Activated naive CD8-positive, alpha-beta T cell (primary cell): ENCODE measurements around the gene TIMM44.

Experiments
- H3K27ac Mint-ChIP-seq: one replicate; pipeline ENCODE4 v1.8.0; 2021; ENCODE audit warnings: mixed read lengths
- H3K27me3 Mint-ChIP-seq: one replicate; pipeline ENCODE4 v1.8.0; 2021; ENCODE audit warnings: mixed read lengths
- H3K36me3 Mint-ChIP-seq: one replicate; pipeline ENCODE4 v1.8.0; 2021; ENCODE audit warnings: mixed read lengths
- H3K4me1 Mint-ChIP-seq: one replicate; pipeline ENCODE4 v1.8.0; 2021; ENCODE audit warnings: low read depth, mixed read lengths
- H3K4me3 Mint-ChIP-seq: one replicate; pipeline ENCODE4 v1.8.0; 2021; ENCODE audit warnings: mild to moderate bottlenecking, mixed read lengths
- H3K9me3 Mint-ChIP-seq: one replicate; pipeline ENCODE4 v1.8.0; 2021; ENCODE audit warnings: low read depth, mixed read lengths

The TIMM44 gene

DNA sequence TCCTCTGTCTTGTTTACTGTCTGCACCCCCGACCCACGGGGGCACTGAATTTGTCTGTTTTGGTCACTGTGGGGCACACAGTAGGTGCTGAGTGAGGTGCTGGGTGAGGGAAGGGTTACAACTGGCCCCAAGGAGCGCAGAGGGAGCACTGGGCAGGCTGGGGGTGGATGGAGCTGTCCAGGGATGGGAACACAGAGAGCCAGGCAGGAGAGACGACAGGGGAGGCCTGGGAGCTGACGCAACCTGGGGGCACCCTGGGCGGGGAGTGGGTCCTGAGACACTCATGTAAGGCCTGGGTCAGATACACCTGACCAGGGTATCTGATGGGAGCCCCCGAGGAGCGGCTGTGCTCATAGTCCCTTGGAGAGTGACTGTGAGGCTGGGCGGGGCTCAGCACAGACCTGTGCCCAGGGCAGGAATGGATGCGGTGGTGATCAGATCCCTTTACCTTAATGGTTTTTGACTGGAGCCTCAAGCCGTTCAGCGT lies 37.2 kb upstream of the TIMM44 start:
- Mint-ChIP-seq H3K4me3 (no peak overlapping the region), H3K27me3 (no peaks in the 10 kb centered on the region), H3K9me3 (no peaks in the 10 kb centered on the region), H3K36me3 (no peaks in the 10 kb centered on the region), H3K4me1 (no peaks in the 10 kb centered on the region), H3K27ac (no peak overlapping the region)

DNA sequence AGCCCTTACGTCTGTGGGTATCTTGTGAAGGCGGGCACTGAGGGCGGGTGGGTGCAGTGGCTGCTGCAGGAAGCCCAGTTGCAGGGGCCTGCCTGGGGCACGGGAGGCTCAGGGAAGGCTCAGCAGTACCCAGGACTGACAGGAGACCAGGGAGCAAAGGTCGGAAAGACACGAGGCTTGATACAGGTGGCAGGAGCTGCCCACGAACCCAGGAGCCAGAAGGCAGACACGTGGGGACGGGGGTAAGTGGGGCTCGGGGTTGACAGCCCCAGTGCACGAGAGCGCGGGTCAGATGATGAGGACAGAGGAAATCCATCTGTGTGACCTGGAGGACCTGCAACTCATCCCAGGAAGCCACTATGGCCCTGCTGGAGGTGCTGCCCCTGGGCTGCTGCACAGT lies 36.7 kb upstream of the TIMM44 start:
- Mint-ChIP-seq H3K27ac (no peak overlapping the region), H3K4me3 (no peak overlapping the region), H3K27me3 (no peaks in the 10 kb centered on the region), H3K9me3 (no peaks in the 10 kb centered on the region), H3K36me3 (no peaks in the 10 kb centered on the region), H3K4me1 (no peaks in the 10 kb centered on the region)

DNA sequence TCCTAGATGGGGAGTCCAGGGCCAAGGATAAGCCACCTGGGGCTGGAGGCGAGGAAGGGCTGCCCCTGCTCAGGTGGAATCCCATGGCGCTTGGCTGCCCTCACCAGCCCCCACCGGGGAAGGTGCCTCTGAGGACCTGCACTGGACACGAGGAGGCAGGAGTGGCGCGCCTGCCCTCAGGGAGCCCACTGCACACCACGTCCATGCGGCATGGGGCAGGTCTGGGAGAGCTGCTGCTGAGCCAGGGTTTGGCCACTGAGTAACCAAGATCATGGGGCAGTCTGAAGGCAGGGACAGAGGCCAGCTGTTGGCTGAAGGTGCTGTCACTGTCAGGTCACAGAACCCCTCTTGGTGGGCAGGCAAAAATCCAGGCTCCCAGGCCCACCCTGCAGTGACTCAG lies 36.1 kb upstream of the TIMM44 start:
- H3K36me3 Mint-ChIP-seq, result no peaks in the 10 kb centered on the region
- H3K4me1 Mint-ChIP-seq, result no peaks in the 10 kb centered on the region
- no peaks in the 10 kb centered on the region for H3K27me3 Mint-ChIP-seq
- no peaks in the 10 kb centered on the region for H3K9me3 Mint-ChIP-seq
- H3K27ac Mint-ChIP-seq, result no peak overlapping the region
- H3K4me3 Mint-ChIP-seq, result no peak overlapping the region

DNA sequence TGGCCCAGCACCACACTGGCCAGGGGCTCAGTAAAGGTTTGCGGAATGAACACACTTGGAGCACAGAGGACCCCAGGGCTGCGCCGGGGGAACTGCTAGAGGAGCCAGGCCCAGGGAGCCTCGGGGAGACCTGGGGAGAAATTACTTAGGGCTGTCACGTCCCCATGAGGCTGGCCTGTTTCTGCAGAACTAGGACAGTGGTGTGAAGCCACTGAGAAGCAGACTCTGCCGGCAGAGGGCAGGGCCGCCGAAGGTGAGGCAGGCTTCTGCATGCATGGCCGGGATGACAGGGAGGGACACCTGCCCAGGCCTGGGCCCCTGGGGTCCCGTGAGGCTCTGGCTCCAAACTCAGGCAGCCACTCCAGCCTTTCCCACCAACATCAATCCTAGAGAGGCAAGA lies 35.5 kb upstream of the TIMM44 start:
- Mint-ChIP-seq H3K27ac (no peak overlapping the region), H3K4me3 (no peak overlapping the region), H3K27me3 (no peaks in the 10 kb centered on the region), H3K4me1 (no peaks in the 10 kb centered on the region), H3K36me3 (no peaks in the 10 kb centered on the region), H3K9me3 (no peaks in the 10 kb centered on the region)

GRCh38 chr19:7978179-7978825 lies 34.8 kb upstream of the TIMM44 start:
- Mint-ChIP-seq H3K36me3 (no peaks in the 10 kb centered on the region), H3K27me3 (no peaks in the 10 kb centered on the region), H3K9me3 (no peaks in the 10 kb centered on the region), H3K4me1 (no peaks in the 10 kb centered on the region), H3K4me3 (no peak overlapping the region), H3K27ac (no peak overlapping the region)

DNA sequence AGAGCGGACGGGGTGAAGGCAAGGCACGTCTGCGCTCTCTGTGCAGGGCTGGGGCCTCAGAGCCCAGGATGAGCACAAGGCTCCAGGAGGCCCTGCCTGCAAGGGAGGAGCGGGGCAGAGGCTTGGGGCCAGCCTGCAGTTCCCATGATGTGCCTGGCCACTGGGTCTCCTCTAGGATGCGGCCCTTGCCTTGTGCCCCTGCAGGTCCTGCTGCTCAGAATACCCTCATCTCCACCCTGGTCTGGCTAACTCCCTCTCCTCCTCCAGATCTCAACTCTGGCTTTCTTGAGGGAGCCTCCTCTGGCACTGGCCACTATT lies 34.2 kb upstream of the TIMM44 start:
- H3K9me3 Mint-ChIP-seq, result no peaks in the 10 kb centered on the region
- H3K36me3 Mint-ChIP-seq, result no peaks in the 10 kb centered on the region
- H3K27me3 Mint-ChIP-seq, result no peaks in the 10 kb centered on the region
- H3K4me1 Mint-ChIP-seq, result no peaks in the 10 kb centered on the region
- no peak overlapping the region for H3K27ac Mint-ChIP-seq
- no peak overlapping the region for H3K4me3 Mint-ChIP-seq

DNA sequence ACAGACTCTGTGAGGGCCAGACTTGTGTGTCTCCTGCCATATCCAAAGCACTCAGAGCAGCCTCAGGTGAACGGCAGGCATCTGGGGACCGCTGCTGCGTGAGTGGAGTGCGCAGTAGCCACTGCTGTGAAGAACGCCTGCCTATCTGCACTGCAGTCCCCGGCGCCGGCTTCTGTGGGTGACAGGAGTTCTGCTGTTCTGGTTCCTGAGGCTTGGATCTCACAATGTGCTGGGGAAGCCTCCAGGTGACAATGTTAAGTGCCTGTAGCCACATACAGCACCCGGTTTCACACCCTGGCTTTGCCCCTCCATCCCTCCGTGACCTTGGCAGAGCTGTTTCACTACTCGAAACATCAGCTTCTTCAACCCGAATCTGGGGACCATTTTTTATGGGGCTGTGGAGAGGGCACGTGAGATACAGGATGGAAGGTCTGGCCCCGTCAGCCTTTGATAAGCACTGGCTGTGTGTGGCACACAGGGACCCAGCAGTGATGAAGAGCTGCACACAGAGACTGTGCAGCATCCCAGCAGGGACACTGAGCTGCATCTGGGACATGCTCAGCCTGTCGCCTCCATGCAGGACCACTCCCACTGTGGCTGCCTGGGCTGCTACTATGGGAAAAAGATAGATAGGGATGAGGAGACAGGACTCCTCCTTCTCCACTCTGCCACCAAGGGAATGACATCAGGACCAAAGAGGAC lies 33.7 kb upstream of the TIMM44 start:
- H3K9me3 Mint-ChIP-seq, result no peaks in the 10 kb centered on the region
- H3K27ac Mint-ChIP-seq, result no peak overlapping the region
- H3K27me3 Mint-ChIP-seq, result no peaks in the 10 kb centered on the region
- H3K4me1 Mint-ChIP-seq, result no peaks in the 10 kb centered on the region
- no peaks in the 10 kb centered on the region for H3K36me3 Mint-ChIP-seq
- H3K4me3 Mint-ChIP-seq, result no peak overlapping the region

DNA sequence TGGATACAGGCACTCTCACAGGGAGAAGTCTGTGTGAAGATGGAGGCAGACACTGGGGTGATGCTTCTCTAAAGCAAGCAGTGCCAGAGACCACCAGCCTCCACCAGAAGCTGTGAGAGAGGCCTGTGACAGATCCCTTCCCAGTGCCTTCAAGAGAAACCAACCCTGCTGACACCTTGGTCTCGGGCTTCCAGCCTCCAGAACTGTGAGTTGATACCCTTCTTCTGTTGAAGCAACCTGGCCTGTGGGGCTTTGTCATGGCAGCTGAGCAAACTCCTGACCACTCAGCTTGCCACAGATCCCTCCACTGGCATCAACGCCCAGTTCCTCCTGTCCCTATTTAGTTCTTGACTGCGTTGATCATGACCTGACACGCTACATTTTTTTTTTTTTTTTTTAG lies 33.0 kb upstream of the TIMM44 start:
- no peak overlapping the region for H3K27ac Mint-ChIP-seq
- H3K4me3 Mint-ChIP-seq, result no peak overlapping the region
- H3K9me3 Mint-ChIP-seq, result no peaks in the 10 kb centered on the region
- H3K27me3 Mint-ChIP-seq, result no peaks in the 10 kb centered on the region
- H3K36me3 Mint-ChIP-seq, result no peaks in the 10 kb centered on the region
- no peaks in the 10 kb centered on the region for H3K4me1 Mint-ChIP-seq

DNA sequence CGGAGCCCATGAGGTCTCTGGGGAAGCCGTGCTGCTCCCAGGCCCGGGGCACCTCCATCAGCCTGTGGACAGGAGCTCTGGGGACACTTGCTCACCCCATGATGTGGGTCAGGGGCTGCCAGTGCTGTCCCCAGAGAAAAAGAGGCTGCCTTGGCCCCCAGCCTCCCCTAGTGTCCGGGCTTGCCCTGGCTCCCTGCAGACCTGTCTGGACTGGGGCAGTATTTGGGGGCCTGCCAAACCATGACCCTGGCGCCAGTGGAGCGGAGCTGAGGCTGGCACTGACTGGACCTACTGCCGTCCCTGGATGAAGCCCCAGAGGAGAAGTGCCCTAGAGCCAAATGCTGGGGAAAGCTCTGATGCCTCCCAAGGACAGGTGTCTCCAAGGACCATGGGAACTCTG lies 31.6 kb upstream of the TIMM44 start:
- no peaks in the 10 kb centered on the region for H3K9me3 Mint-ChIP-seq
- no peaks in the 10 kb centered on the region for H3K27me3 Mint-ChIP-seq
- no peak overlapping the region for H3K4me3 Mint-ChIP-seq
- no peaks in the 10 kb centered on the region for H3K36me3 Mint-ChIP-seq
- H3K4me1 Mint-ChIP-seq, result no peaks in the 10 kb centered on the region
- H3K27ac Mint-ChIP-seq, result no peak overlapping the region

DNA sequence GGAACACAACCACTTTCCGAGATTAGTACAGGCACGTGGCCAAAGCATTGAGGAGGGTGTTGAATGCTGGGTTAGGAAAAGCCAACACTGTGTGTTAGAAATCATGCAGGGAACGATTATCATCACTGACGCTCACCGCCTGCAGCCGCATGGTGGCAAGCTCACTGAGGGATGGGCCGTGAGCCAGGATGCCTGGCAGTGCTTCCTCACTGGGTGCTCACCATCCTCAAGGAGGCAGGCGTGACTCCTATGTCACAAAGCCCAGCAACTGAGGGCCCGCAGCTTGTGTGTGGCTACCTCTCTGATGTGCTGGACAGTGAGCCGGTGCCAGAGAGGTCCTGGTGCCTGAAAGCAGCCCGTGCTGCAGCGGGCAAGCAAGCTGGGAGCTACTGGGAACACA lies 30.4 kb upstream of the TIMM44 start:
- Mint-ChIP-seq H3K4me1 (no peaks in the 10 kb centered on the region), H3K27ac (peak overlapping the region; percentile 16), H3K27me3 (no peaks in the 10 kb centered on the region), H3K36me3 (no peaks in the 10 kb centered on the region), H3K4me3 (no peak overlapping the region), H3K9me3 (no peaks in the 10 kb centered on the region)

DNA sequence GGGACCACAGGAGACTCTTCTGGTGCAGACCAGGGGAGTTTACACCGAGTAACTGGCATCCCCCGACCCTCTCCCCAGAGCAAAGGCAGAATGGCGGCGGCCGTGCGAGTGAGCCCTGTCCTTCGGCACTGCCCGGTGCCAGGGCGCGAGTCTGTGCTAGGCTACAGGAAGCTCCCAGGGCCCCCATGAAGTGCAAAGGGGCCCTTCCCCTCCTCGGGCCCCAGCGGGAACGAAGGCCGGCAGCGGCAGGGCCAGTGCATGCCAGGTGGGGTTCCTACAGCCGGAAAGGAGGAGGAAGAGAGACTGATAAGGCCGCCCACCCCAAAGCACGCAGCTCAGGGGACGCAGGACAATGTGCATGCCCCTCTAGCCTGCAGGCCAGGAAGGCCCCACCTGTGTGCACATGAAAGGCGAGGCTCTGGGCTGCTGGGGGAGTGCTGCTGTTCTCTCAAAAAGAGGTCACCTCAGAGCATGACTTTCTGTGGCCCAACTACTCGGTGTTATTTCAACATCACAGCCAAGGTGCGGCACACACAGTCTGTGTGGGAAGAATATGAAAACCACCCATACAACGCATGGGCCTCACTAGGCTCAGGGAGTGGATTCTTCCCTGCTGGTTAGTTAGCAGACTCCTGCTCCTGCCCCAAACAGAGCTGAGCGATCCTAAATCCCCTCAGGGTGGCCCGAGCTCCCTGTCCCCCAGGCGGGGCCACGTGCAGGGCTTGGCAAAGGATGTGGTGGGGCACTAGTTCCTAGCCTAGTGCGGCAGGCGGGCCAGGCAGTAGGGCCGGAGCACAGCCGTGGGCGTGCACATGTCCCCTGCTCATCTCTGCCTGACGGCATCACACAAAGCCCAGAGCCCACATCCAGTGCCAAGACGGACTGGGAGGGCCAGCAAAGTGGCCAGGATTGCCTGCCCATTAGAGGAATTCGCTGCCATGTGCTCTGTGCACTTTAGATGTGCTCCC lies 28.4 kb upstream of the TIMM44 start:
- Mint-ChIP-seq H3K27me3 (no peaks in the 10 kb centered on the region), H3K9me3 (no peaks in the 10 kb centered on the region), H3K4me3 (no peak overlapping the region), H3K36me3 (no peaks in the 10 kb centered on the region), H3K4me1 (no peaks in the 10 kb centered on the region), H3K27ac (no peak overlapping the region)

DNA sequence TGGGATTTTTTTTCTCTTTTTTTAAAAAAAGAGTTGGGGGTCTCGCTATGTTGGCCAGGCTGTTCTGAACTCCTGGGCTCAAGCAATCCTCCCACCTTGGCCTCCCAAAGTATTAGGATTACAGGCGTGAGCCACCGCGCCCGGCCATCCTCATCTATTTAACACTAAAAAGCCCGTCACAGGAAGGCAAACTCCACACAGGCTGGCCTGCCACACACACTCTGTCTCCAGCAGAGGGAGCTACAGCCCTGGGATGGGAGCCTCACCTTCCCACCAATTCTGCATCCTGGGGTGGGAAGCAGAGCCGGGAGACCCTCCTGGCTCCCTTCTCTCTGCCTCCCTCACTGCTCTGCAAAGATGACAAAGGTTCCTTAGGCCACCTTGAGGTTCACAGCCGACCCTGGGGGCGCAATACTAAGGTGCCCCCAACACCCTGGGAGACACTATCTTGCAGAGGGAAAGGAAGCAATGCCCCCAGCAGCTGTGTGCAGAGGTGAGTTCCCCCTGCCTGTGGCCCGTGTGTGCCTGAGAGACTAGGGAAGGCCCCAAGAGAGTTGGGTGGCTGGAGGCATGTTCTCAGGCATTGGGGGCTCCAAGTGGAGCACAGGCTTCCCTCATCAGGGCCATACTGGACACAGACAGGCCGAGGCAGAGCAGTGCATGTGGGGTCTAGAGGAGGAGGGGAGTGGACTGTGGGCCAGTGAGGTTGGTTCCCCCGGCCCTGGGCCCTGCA lies 27.4 kb upstream of the TIMM44 start:
- no peaks in the 10 kb centered on the region for H3K9me3 Mint-ChIP-seq
- no peak overlapping the region for H3K27ac Mint-ChIP-seq
- no peak overlapping the region for H3K4me3 Mint-ChIP-seq
- H3K36me3 Mint-ChIP-seq, result no peaks in the 10 kb centered on the region
- H3K4me1 Mint-ChIP-seq, result no peaks in the 10 kb centered on the region
- H3K27me3 Mint-ChIP-seq, result no peaks in the 10 kb centered on the region

DNA sequence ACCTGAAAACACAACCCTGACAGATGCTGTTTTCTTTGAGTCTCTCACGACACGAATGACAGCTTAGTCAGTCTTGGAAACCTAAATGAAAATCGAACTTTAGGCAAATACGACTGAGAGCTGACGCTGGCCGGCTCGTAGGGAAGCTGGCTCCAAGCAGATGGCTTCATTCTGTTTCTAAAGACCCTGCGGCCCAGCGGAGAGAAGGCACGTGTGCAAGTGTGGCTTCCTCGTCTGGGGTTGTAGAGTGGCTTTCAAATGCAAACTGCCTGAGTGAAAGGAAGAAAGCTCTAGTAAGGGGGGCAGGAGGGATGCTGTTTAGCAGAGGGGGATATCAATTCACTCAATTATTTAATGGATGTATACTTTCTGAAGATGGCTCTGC lies 26.1 kb upstream of the TIMM44 start:
- H3K9me3 Mint-ChIP-seq, result no peaks in the 10 kb centered on the region
- no peaks in the 10 kb centered on the region for H3K27me3 Mint-ChIP-seq
- no peak overlapping the region for H3K27ac Mint-ChIP-seq
- H3K4me3 Mint-ChIP-seq, result no peak overlapping the region
- no peaks in the 10 kb centered on the region for H3K36me3 Mint-ChIP-seq
- H3K4me1 Mint-ChIP-seq, result no peaks in the 10 kb centered on the region

DNA sequence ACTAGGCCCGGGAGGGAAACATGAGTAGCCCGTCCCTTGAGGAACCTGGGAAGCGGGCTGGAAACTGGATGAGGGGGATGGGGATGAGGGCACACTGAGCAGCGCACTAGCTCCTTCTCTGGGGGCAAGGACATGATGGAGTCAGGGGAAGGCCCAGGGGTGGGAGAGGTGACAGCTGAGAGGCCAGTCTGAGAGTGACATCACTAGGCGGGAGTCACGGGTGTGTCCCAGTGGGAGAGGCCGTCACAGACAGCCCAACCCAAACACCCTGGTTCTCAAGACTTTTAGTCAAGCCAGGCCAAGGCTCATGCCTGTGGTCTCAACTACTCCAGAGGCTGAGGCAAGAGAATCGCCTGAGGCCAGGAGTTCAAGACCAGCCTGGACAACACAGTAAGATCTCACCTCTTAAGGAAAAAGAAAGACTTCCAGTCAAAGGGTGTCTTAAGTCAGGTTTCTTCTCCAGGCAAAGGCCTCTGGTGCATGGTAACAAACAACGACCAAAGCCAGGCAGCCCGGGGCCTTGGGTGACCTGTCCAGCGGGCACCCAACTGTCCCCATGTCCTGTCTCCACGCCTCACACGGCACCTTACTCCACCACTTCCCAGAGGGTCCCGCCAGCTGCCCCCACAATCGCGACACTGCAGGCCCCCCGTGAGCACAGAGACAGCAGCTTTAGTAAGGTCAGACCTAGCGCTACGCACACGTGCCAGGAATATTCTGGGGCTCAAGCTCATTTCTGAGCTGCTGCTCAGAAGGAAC lies 25.5 kb upstream of the TIMM44 start:
- H3K4me3 Mint-ChIP-seq, result no peak overlapping the region
- H3K27ac Mint-ChIP-seq, result no peak overlapping the region
- no peaks in the 10 kb centered on the region for H3K27me3 Mint-ChIP-seq
- H3K36me3 Mint-ChIP-seq, result no peaks in the 10 kb centered on the region
- no peaks in the 10 kb centered on the region for H3K9me3 Mint-ChIP-seq
- H3K4me1 Mint-ChIP-seq, result no peaks in the 10 kb centered on the region
